ENCODE results near the gene TEF.
"Not testable (repeated sequence)": the region's sequence is repeated elsewhere in the genome, so short reads cannot be mapped to it uniquely, and the experiment has no call there.

DNA sequence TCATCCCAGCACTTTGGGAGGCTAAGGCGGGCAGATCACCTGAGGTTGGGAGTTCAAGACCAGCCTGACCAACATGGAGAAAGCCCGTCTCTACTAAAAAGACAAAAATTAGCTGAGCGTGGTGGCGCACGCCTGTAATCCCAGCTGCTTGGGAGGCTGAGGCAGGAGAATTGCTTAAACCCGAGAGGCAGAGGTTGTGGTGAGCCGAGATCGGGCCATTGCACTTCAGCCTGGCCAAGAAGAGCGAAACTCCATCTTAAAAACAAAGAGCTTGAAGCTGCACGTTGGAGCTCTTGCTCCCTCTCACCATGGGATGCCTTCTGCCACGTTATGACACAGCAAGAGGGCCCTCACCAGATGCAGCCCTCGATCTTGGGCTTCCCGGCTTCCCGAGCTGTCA, 21.1 kb downstream of the TEF start:
- TF ChIP-seq RXRA (IDR thresholded peaks at IDR 0.05); CTCF (IDR thresholded peaks at IDR 0.05; ENCODE audit: low read depth, low read length, missing input control): not testable (repeated sequence)
